Esophagus muscularis mucosa (tissue), 4 donors: ENCODE results near the gene CSTB.

Experiments
- CTCF ChIP-seq, 3 experiments: fragments of 200-600 bp in 2 of 3; fragments of 450-650 bp in 1 of 3; sonication (generic) in 2 of 3; IDR thresholded peaks; one replicate each; pipeline ENCODE4 v1.5.1; 2017 to 2019; ENCODE audit warnings: antibody characterized with exemption in 3 of 3, mild to moderate bottlenecking in 2 of 3, moderate library complexity in 1 of 3
- EP300 ChIP-seq: sonication (generic); formaldehyde crosslinking; IDR thresholded peaks from one replicate; pipeline ENCODE4 v1.6.1; 2017; ENCODE audit warnings: antibody characterized with exemption
- POLR2A ChIP-seq: fragments of 450-650 bp; IDR thresholded peaks from one replicate; pipeline ENCODE4 v1.6.1; 2017; ENCODE audit warnings: antibody characterized with exemption, moderate library complexity, mild to moderate bottlenecking, low read depth

- TF ChIP-seq POLR2A = no peak
- TF ChIP-seq CTCF (IDR thresholded peaks at IDR 0.05) = no peak
- no peak for TF ChIP-seq EP300
Measured at GRCh38 chr21:43800124-43800523, 24.0 kb upstream of the CSTB start.
